ENCODE measurements around the gene ARPC4.

DNA sequence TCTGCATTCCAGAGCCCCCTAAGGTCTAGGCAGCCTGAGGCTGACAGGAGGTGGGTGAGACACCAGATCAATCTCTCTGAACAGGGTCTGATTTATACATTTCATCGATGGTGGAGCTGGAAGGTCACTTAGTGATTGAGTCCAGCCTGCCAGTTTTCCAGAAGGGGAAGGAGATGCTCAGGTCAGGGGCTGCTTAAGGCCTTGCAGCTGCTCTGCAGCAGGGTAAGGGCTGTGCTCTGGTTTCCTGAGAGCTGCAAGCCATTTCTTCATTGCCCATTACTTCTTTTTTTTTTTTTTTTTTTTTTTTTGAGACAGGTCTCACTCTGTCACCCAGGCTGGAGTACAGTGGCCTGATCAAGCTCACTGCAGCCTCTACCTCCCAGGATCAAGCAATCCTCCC, 11.3 kb upstream of the ARPC4 start:
- TF ChIP-seq, protein P1, sequence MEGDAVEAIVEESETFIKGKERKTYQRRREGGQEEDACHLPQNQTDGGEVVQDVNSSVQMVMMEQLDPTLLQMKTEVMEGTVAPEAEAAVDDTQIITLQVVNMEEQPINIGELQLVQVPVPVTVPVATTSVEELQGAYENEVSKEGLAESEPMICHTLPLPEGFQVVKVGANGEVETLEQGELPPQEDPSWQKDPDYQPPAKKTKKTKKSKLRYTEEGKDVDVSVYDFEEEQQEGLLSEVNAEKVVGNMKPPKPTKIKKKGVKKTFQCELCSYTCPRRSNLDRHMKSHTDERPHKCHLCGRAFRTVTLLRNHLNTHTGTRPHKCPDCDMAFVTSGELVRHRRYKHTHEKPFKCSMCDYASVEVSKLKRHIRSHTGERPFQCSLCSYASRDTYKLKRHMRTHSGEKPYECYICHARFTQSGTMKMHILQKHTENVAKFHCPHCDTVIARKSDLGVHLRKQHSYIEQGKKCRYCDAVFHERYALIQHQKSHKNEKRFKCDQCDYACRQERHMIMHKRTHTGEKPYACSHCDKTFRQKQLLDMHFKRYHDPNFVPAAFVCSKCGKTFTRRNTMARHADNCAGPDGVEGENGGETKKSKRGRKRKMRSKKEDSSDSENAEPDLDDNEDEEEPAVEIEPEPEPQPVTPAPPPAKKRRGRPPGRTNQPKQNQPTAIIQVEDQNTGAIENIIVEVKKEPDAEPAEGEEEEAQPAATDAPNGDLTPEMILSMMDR (IDR thresholded peaks at IDR 0.05) = no peak
- no peak for TF ChIP-seq EP300 (IDR thresholded peaks at IDR 0.05)
- TF ChIP-seq POLR2A (IDR thresholded peaks at IDR 0.05) = no peak
